SK-N-SH (cell line): ENCODE measurements around the gene LSS. TPM values are rescaled to one million over a fixed set of nuclear protein-coding genes. Genes with fewer than 3 reads are reported as not detected.

Experiments
- CTCF ChIA-PET: fragments of 300-600, 350-600 bp; formaldehyde crosslinking; extraction: SDS; loops from one replicate; lab custom pipeline; 2021; lab: Yijun Ruan, JAX
- POLR2A ChIA-PET: fragments of 350-600 bp; sonication (Branson Sonifier 250); formaldehyde crosslinking; extraction: SDS; loops from one replicate; lab custom pipeline; 2020; ENCODE audit warnings: antibody characterized with exemption, inconsistent platforms; lab: Yijun Ruan, JAX
- DNase-seq: peaks from one replicate; pipeline ENCODE4 v3.0.0; 2012
- H2AFZ ChIP-seq: fragments of 200-600 bp; sonication (generic); 2 replicates; pipeline ENCODE4 v1.8.1; 2016; ENCODE audit warnings: antibody characterized with exemption, mild to moderate bottlenecking, low read depth
- H3F3A ChIP-seq: fragments of 200-600 bp; sonication (generic); replicated peaks from 2 replicates; pipeline ENCODE3; 2016; ENCODE audit warnings: antibody characterized with exemption, mild to moderate bottlenecking; ENCODE audit not compliant: insufficient read depth
- H3K27ac ChIP-seq, 2 experiments: fragments of 200-500 bp in 1 of 2; fragments of 200-600 bp in 1 of 2; sonication (Bioruptor generic) in 1 of 2; sonication (generic), shearing (Covaris generic) in 1 of 2; 2 replicates each; pipeline versions ENCODE4 v1.5.1 to v1.6.1; 2014 to 2016; ENCODE audit warnings: low read depth in 2 of 2, inconsistent platforms in 1 of 2, low read length in 1 of 2, mild to moderate bottlenecking in 1 of 2, mixed read lengths in 1 of 2
- H3K27me3 ChIP-seq: fragments of 200-600 bp; sonication (generic), shearing (Covaris generic); 2 replicates; pipeline ENCODE4 v1.6.1; 2016; ENCODE audit warnings: mixed run types; ENCODE audit not compliant: insufficient read depth
- H3K36me3 ChIP-seq, 2 experiments: fragments of 200-500 bp in 1 of 2; fragments of 200-600 bp in 1 of 2; sonication (Bioruptor generic) in 1 of 2; sonication (generic) in 1 of 2; replicated peaks in 1 of 2; 2 replicates each; pipeline versions ENCODE3 to v1.5.1; 2014 to 2016; ENCODE audit warnings: low read length in 1 of 2, mild to moderate bottlenecking in 1 of 2; ENCODE audit not compliant: insufficient read depth in 2 of 2, control insufficient read depth in 1 of 2
- H3K4me1 ChIP-seq, 2 experiments: fragments of 200-500 bp in 1 of 2; fragments of 200-600 bp in 1 of 2; sonication (Bioruptor generic) in 1 of 2; sonication (generic), shearing (Covaris generic) in 1 of 2; 2 replicates each; pipeline versions ENCODE4 v1.5.1 to v1.6.1; 2014 to 2016; ENCODE audit warnings: low read depth in 1 of 2, low read length in 1 of 2, mixed run types in 1 of 2; ENCODE audit not compliant: insufficient read depth in 2 of 2, control insufficient read depth in 1 of 2
- H3K4me2 ChIP-seq: fragments of 200-600 bp; sonication (generic), shearing (Covaris generic); 2 replicates; pipeline ENCODE4 v1.6.1; 2017; ENCODE audit warnings: mixed run types
- H3K4me3 ChIP-seq, 2 experiments: fragments of 200-500 bp in 1 of 2; fragments of 200-600 bp in 1 of 2; sonication (Bioruptor generic) in 1 of 2; sonication (generic), shearing (Covaris generic) in 1 of 2; 2 replicates each; pipeline versions ENCODE4 v1.5.1 to v1.8.1; 2014 to 2016; ENCODE audit warnings: low read depth in 2 of 2, inconsistent platforms in 1 of 2, low read length in 1 of 2, mild to moderate bottlenecking in 1 of 2, mixed read lengths in 1 of 2, moderate library complexity in 1 of 2
- H3K79me2 ChIP-seq: fragments of 200-600 bp; sonication (generic); 2 replicates; pipeline ENCODE4 v1.8.1; 2017; ENCODE audit warnings: mild to moderate bottlenecking; ENCODE audit not compliant: insufficient read depth
- H3K9ac ChIP-seq: fragments of 200-600 bp; sonication (generic); 2 replicates; pipeline ENCODE4 v1.6.1; 2017; ENCODE audit warnings: mixed run types
- H3K9me2 ChIP-seq: fragments of 200-600 bp; sonication (generic); 2 replicates; pipeline ENCODE4 v1.6.1; 2017; ENCODE audit warnings: mixed run types
- H3K9me3 ChIP-seq: fragments of 200-600 bp; sonication (generic); 2 replicates; pipeline ENCODE4 v1.6.1; 2017; ENCODE audit warnings: mixed run types, mild to moderate bottlenecking, moderate library complexity
- H4K20me1 ChIP-seq: fragments of 200-600 bp; sonication (generic); 2 replicates; pipeline ENCODE4 v1.6.1; 2017; ENCODE audit warnings: mild to moderate bottlenecking, mixed run types; ENCODE audit not compliant: insufficient read depth
- FOSL2 ChIP-seq: IDR thresholded peaks from 2 replicates; pipeline ENCODE4 v1.4.0; 2012; ENCODE audit warnings: low read depth, mild to moderate bottlenecking, moderate library complexity, borderline replicate concordance
- FOXJ3 ChIP-seq: sonication (generic); formaldehyde crosslinking; IDR thresholded peaks from 2 replicates; pipeline ENCODE4 v1.5.1; 2020; ENCODE audit warnings: mild to moderate bottlenecking, missing genetic modification reagents
- FOXM1 ChIP-seq: IDR thresholded peaks from 2 replicates; pipeline ENCODE4 v1.4.0; 2012; ENCODE audit warnings: low read depth, mild to moderate bottlenecking
- GABPA ChIP-seq: IDR thresholded peaks from 2 replicates; pipeline ENCODE4 v1.4.0; 2012; ENCODE audit warnings: low read depth, mild to moderate bottlenecking
- GATA2 ChIP-seq: sonication (generic); formaldehyde crosslinking; IDR thresholded peaks from 2 replicates; pipeline ENCODE4 v1.5.0; 2020; ENCODE audit warnings: mild to moderate bottlenecking, missing genetic modification reagents
- JUND ChIP-seq: IDR thresholded peaks from 2 replicates; pipeline ENCODE4 v1.4.0; 2012
- MEF2A ChIP-seq: IDR thresholded peaks from 2 replicates; pipeline ENCODE4 v1.4.0; 2012; ENCODE audit warnings: low read depth, borderline replicate concordance
- NRF1 ChIP-seq: IDR thresholded peaks from 2 replicates; pipeline ENCODE4 v1.6.1; 2012; ENCODE audit warnings: low read depth, mild to moderate bottlenecking, low read length
- PBX3 ChIP-seq: IDR thresholded peaks from 2 replicates; pipeline ENCODE4; 2012
- POLR2AphosphoS5 ChIP-seq: IDR thresholded peaks from 2 replicates; pipeline ENCODE4 v1.6.1; 2012; ENCODE audit warnings: low read depth, low read length
- RCOR1 ChIP-seq: fragments of 150-350 bp; IDR thresholded peaks from 2 replicates; pipeline ENCODE4 v1.6.1; 2017; ENCODE audit warnings: antibody characterized with exemption, low read length
- REST ChIP-seq: IDR thresholded peaks from 2 replicates; pipeline ENCODE4 v1.6.1; 2012; ENCODE audit warnings: mild to moderate bottlenecking, low read depth, low read length, moderate library complexity
- RXRA ChIP-seq: IDR thresholded peaks from 2 replicates; pipeline ENCODE4 v1.4.0; 2012; ENCODE audit warnings: low read depth, mild to moderate bottlenecking, borderline replicate concordance
- TAF1 ChIP-seq: IDR thresholded peaks from 2 replicates; pipeline ENCODE4 v1.6.1; 2012; ENCODE audit warnings: low read depth, mild to moderate bottlenecking, low read length, moderate library complexity, borderline replicate concordance
- TCF12 ChIP-seq: IDR thresholded peaks from 2 replicates; pipeline ENCODE4 v1.4.0; 2012
- TEAD4 ChIP-seq: IDR thresholded peaks from 2 replicates; pipeline ENCODE4 v1.4.0; 2012; ENCODE audit warnings: mild to moderate bottlenecking, borderline replicate concordance; ENCODE audit not compliant: insufficient read depth
- USF1 ChIP-seq: IDR thresholded peaks from 2 replicates; pipeline ENCODE4 v1.4.0; 2012; ENCODE audit warnings: low read depth, borderline replicate concordance
- YY1 ChIP-seq: IDR thresholded peaks from 2 replicates; pipeline ENCODE4 v1.4.0; 2012; ENCODE audit warnings: low read depth, mild to moderate bottlenecking
- WGBS: methylation state at CpG from one replicate; pipeline ENCODE4 v1.1.6; 2017; ENCODE audit warnings: low lambda C conversion rate; 5-methylcytosine and 5-hydroxymethylcytosine counted together
- polyA plus RNA-seq, 3 experiments: library from polyadenylated mRNA; depleted of rRNA; stranded (reverse); fragments of >200 nt; gene quantifications; 2 replicates each; pipeline ENCODE4 v1.2.3, GENCODE V29; 2012
- TF ChIP-seq, protein P1 (sequence below): fragments of 200-600 bp; sonication (generic); IDR thresholded peaks from 2 replicates; pipeline ENCODE4 v1.6.1; 2017; ENCODE audit warnings: antibody characterized with exemption, mild to moderate bottlenecking, moderate library complexity

Gene LSS
- polyA plus RNA-seq, 1 of the 3 experiments (the other 2 are of a cell fraction), result 38.7 TPM

GRCh38 chr21:46246345-46246744 lies 17.8 kb upstream of the LSS start:
- no peaks in the 10 kb centered on the region for H3K79me2 ChIP-seq
- POLR2A ChIA-PET, result no interaction called here
- H3K4me1 ChIP-seq, result peaks cover 0 to 3% of the 10 kb centered on the region in 2 experiments; a peak in 1 of 4 replicates
- 92% methylated on average over 6 of the region's 6 CpGs for WGBS
- no peaks in the 10 kb centered on the region for H3K9me2 ChIP-seq
- no peaks in the 10 kb centered on the region for H3K27me3 ChIP-seq
- no peaks in the 10 kb centered on the region for H3K9me3 ChIP-seq
- H3K9ac ChIP-seq, result no peak overlapping the region
- H3F3A ChIP-seq, result peaks cover 7% of the 10 kb centered on the region
- no peaks in the 10 kb centered on the region for H4K20me1 ChIP-seq
- H3K27ac ChIP-seq, result no peak overlapping the region; a peak in 1 of 4 replicates
- H3K4me2 ChIP-seq, result no peak overlapping the region
- TF ChIP-seq TEAD4 (no peak), YY1 (no peak), GATA2 (CRISPR knock-in tag) (no peak), POLR2AphosphoS5 (no peak), TAF1 (no peak), MEF2A (no peak), TCF12 (no peak), FOSL2 (no peak), PBX3 (no peak), FOXJ3 (no peak), USF1 (no peak), JUND (no peak), RXRA (no peak), GABPA (no peak), RCOR1 (no peak), FOXM1 (no peak), NRF1 (no peak), REST (no peak)
- TF ChIP-seq, protein P1, sequence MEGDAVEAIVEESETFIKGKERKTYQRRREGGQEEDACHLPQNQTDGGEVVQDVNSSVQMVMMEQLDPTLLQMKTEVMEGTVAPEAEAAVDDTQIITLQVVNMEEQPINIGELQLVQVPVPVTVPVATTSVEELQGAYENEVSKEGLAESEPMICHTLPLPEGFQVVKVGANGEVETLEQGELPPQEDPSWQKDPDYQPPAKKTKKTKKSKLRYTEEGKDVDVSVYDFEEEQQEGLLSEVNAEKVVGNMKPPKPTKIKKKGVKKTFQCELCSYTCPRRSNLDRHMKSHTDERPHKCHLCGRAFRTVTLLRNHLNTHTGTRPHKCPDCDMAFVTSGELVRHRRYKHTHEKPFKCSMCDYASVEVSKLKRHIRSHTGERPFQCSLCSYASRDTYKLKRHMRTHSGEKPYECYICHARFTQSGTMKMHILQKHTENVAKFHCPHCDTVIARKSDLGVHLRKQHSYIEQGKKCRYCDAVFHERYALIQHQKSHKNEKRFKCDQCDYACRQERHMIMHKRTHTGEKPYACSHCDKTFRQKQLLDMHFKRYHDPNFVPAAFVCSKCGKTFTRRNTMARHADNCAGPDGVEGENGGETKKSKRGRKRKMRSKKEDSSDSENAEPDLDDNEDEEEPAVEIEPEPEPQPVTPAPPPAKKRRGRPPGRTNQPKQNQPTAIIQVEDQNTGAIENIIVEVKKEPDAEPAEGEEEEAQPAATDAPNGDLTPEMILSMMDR, result no peak
- H3K36me3 ChIP-seq, result peaks cover 82 to 92% of the 10 kb centered on the region in 2 experiments
- no peak overlapping the region for H2AFZ ChIP-seq
- DNase-seq, result no peak
- H3K4me3 ChIP-seq, result no peak overlapping the region
- CTCF ChIA-PET, result interaction anchor here (1.6 kb wide), 1 partner anchor 93 kb away, joined by 6 read pairs; no protein-coding TSS in a partner anchor
